ENCODE results near the gene ZFPL1. TPM values are rescaled to one million over a fixed set of nuclear protein-coding genes. Genes with fewer than 3 reads are reported as not detected.

Gene ZFPL1
- total RNA-seq, 1 donor from 2014 or later = 18.4 TPM

Other genes with a start within 250 kb of the ZFPL1 start
- gene CDC42BPG, start 239.6 kb upstream of the ZFPL1 start, total RNA-seq = 1.2 TPM
- gene EHD1, start 205.6 kb upstream of the ZFPL1 start, total RNA-seq = 29.9 TPM
- gene ATG2A, start 167.0 kb upstream of the ZFPL1 start, total RNA-seq = 34.0 TPM
- gene PPP2R5B, start 159.5 kb upstream of the ZFPL1 start, total RNA-seq = 9.1 TPM
- gene GPHA2, start 148.3 kb upstream of the ZFPL1 start, total RNA-seq = 0.25 TPM
- gene MAJIN, start 112.1 kb upstream of the ZFPL1 start, total RNA-seq = not detected
- gene BATF2, start 87.3 kb upstream of the ZFPL1 start, total RNA-seq = 2.4 TPM
- gene ARL2, start 70.1 kb upstream of the ZFPL1 start, total RNA-seq = 8.9 TPM
- gene SNX15, start 56.8 kb upstream of the ZFPL1 start, total RNA-seq = 8.8 TPM
- gene SAC3D1, start 43.0 kb upstream of the ZFPL1 start, total RNA-seq = 5.7 TPM
- 0.78 TPM for gene NAALADL1, start 25.7 kb upstream of the ZFPL1 start, total RNA-seq
- 0.75 TPM for gene CDCA5, start 182 bp upstream of the ZFPL1 start, total RNA-seq
- 55.1 TPM for gene VPS51, start 12.0 kb downstream of the ZFPL1 start, total RNA-seq
- gene TM7SF2, start 27.6 kb downstream of the ZFPL1 start, total RNA-seq = 97.6 TPM
- gene ZNHIT2, start 33.5 kb downstream of the ZFPL1 start, total RNA-seq = 8.8 TPM
- 430 TPM for gene FAU, start 37.9 kb downstream of the ZFPL1 start, total RNA-seq
- gene MRPL49, start 38.1 kb downstream of the ZFPL1 start, total RNA-seq = 31.3 TPM
- 110 TPM for gene SYVN1, start 50.3 kb downstream of the ZFPL1 start, total RNA-seq
- 1.2 TPM for gene SPDYC, start 86.0 kb downstream of the ZFPL1 start, total RNA-seq
- 81.0 TPM for gene CAPN1, start 97.7 kb downstream of the ZFPL1 start, total RNA-seq
- 3.3 TPM for gene POLA2, start 177.7 kb downstream of the ZFPL1 start, total RNA-seq
- gene CDC42EP2, start 230.6 kb downstream of the ZFPL1 start, total RNA-seq = 3.5 TPM
- 18.7 TPM for gene DPF2, start 249.6 kb downstream of the ZFPL1 start, total RNA-seq